HG03039 (cell line): ENCODE data around the gene GRM7.
"Not testable (repeated sequence)": the region's sequence is repeated elsewhere in the genome, so short reads cannot be mapped to it uniquely, and the experiment has no call there.

Experiments used
- ATAC-seq: cut with Tn5 transposase; IDR thresholded peaks from one replicate; pipeline ENCODE4 v1.9.1; 2021; ENCODE audit warnings: mild to moderate bottlenecking, moderate library complexity; ENCODE audit not compliant: unreplicated experiment

The GRM7 gene

DNA sequence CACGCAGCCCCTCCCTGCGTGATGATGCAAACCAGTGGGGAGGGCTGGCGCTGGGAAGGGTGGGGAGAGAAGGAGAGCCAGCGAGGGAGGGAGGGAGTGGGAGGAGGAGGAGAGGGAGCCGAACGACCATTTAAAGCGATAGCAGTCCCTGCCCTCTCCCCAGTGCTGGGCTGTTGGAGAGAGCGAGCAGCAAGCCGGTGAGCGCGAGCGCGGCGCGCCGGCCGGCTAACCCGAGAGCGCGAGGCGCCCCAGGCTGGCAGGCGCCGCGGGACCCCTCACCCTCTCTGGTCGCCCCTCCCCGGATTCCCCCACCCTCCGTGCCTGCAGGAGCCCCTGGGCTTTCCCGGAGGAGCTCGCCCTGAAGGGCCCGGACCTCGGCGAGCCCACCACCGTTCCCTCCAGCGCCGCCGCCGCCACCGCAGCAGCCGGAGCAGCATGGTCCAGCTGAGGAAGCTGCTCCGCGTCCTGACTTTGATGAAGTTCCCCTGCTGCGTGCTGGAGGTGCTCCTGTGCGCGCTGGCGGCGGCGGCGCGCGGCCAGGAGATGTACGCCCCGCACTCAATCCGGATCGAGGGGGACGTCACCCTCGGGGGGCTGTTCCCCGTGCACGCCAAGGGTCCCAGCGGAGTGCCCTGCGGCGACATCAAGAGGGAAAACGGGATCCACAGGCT lies at the start of gene GRM7:
Gene GRM7 (plus strand): TSS at position 162 of the 671 bp plus-strand sequence.
- ATAC-seq, result no peak

DNA sequence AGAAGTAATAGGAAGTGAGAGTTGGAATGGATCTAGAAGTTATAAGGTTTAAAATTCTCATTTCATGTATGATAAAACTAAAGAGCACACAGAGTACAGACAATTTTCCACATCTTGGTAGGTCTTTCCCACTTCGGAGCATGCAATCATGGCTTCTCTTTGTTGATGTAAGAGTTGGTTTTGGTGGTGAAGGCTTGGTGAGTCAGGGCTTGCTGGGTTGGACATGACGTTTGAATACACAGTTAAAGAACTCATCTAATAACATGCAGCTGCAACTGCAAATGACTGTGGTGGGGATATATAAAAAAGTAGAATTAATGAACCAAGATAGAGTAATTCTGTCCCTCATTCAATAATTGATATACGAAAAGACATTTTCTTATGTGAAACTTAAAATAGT lies 39.5 kb upstream of the GRM7 start:
- ATAC-seq, result no peak

DNA sequence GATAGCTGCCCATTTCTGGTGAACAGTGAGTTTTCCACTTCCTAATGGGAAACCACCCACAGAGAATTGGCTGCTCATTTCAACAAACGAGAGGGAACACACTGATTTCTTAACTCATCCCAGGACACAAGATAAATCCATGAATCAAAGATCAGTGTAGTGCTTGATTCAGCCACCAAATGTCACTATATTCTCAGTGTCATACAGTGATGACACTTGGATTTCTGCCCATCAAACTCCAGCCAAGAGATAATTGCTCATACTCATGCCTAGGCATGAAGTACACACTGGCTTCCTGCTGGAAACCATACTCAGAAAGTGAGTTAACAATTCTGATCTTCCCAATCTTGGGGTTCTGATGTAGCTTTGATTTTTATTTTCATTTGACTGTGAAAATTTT lies 35.4 kb upstream of the GRM7 start:
- no peak for ATAC-seq

DNA sequence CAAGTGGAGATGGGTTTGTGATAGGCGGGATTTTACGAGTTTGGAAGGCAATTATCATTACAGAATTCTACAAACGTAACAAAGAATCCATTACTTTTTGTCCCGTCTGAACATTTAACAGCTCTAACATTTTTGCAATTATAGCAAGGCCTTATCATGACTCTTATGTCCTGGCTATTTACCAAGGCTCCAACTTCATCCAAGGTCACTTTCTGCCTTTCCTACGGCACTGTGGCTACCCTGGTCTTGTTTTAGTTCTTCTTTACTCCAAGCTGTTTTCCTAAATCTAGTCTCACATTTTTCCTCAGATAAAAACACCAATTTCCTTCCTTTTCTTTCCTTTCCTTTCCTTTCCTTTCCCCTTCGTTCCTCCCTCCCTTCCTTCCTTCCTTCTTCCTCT lies 33.5 kb upstream of the GRM7 start:
- ATAC-seq, result no peak

DNA sequence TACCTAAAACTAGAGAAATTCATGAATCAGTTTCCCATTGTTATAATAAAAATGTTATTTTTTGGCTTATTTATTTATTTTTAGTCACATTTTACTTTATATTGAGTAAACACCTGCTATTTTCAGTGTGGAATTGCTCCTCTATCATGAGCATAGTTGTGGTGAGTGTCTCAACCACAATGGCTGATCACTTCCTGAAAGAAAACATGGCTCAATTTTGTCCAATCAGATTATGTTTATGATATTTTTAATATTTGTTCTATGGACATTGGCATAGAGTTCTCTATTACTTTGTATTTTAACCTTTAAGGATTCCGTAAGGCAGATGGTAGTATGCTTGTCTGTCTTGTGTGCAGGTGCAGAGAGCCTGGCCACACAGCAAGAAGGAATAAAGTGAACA lies 16.2 kb upstream of the GRM7 start:
- ATAC-seq, result no peak

DNA sequence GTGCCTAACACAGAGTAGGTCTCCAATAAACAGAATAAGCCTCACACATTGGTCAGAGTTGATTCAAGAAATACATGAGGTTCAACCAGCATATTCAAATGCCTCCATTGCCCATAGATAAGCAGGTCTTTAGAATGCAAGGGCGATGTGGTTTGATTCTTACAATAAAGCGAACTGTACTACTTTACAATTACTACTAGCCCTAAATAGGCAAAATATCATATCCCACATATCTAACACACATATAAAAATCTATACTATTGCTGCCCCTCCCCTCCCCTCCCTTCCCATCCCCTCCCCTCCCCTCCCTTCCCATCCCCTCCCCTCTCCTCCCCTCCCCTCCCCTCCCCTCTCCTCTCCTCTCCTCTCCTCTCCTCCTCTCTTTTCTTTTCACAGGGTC lies 6.7 kb upstream of the GRM7 start:
- ATAC-seq, result no peak

DNA sequence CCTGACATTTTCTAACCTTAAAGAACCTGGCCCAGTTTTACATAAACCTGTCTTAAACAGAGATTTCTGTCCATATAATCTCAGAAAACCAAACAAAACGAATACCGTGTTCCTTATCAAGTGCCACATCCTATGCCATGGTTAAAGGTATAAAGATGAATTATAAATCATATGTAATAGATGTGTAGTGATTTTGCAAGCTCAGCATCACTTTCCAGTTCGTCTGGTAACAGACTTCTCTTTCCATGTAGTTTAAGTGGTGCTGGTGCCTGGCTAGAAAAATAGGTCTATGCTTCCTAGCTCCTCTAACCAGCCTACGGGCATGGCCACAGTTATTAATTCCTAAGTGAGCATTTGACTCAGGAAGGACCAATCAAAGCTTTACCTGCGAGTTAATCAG lies 3.4 kb upstream of the GRM7 start:
- ATAC-seq, result no peak

DNA sequence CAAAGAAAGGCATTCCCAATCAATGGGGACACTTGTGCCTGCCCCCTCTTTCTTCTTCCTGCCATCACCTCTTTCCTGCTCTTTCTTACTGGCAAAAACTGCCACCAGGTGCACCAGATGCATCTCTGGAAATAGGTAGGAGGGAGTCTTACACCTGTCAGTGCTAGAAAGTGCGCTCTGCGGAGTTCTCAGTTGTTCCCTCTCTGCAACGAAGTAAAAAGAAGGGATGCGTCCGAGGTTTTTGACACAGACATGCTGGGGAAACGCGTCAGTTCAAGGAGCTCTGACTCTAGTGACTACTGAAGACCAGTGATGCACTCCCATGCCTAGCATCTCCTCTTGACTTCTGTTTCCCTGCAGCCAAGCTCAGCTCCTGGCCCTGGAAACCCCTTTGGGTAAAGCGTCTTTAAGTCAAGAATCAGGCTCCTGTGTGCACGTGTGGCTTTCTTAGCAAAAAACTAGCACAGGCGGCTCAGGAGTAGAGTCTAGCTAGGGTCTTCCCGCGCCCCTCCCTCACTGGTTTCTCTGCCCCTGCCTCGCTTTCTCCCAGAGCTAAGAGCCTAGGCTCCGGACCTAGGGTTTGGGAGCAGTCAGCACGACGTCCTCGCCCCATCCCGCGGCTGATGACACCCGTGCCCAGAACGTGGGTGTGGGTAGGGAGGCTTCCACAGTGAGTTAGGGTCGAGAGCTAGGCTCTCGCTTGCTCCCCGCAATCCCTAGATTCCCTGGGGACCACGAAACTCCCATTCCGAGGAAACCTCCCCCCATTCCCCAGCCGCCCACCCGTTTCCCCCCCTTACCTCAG lies 564 bp upstream of the GRM7 start:
- ATAC-seq, result no peak

DNA sequence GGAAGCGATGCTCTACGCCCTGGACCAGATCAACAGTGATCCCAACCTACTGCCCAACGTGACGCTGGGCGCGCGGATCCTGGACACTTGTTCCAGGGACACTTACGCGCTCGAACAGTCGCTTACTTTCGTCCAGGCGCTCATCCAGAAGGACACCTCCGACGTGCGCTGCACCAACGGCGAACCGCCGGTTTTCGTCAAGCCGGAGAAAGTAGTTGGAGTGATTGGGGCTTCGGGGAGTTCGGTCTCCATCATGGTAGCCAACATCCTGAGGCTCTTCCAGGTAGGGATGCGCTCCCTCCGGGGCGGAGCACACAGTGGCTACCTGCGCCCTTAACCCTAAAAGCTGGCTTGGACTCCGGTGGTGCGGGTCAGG lies 698 bp downstream of the GRM7 start:
- ATAC-seq, result no peak

DNA sequence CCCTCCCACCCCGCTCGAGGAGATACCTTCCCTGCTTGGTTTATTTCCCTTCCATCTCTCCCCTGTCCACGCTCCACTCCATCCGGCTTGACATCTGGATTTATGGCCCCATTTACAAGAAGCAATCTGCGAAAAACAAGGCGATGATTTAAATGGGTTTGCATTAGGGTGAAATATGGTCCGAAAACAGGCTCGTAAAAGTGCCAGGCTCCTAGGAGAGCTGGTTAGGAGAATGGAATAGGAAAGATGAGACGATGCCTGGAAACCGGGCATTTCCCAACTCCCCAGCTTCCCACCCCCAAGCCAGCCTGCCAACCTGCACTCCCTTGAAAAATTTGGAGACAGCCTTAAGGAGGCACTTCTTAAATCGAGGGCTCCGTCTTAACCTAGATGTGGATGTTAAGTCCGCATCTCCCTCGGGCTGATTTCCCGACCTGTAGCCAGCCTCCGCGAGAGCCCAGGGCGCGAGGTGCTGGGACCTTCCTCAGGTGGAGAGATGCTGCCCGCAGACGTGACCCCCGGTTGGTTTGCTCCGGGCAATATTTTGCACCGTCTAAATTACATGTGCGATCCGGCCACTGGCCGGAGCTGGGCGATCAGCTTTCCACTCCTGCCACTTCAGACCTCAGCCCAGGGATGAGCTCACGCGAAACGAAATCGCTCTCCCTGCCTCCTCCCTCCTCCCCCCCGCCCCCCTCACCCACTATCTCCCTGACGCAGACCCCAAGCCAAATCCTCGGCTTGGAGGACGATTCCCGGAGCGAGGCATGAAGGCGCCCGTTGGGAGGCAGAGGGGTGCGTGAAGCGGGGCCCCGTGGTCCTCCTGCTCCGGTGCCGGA lies 1.3 kb downstream of the GRM7 start:
- ATAC-seq, result no peak

DNA sequence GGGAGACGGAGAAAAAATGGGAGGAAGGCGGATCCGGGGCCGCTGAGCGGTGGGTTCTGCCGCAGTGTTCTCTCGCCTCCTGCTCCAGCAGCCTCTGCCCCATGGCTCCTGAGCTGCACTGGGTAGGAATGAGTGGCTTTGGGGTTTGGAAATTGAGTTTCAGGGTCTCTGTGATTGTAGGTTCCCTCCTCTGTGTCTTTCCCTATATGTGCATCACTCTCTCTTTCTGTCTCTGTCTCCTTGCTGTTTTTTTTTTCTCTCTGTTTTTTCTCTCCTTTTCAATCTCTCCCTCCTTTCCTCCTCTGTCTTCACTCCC lies 1.9 kb downstream of the GRM7 start:
- ATAC-seq, result no peak

DNA sequence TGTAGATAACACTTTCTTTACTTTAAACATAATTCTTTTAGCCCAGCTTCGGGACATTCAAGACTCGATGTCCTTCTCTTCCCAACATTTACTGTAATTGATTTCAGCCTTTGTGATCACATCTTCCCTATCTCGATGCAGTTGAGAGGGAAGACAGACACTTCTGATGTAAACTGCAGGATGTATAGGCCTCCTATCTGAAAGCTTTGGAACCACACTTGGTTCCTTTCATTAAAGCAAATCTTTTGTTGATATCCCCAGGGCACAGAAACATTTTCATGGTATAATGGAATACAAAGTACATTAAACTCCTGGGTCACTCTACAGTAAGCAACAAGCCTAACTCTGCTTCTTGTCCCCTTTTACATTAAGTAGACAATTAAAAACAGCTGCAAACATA lies 6.4 kb downstream of the GRM7 start:
- ATAC-seq, result no peak

DNA sequence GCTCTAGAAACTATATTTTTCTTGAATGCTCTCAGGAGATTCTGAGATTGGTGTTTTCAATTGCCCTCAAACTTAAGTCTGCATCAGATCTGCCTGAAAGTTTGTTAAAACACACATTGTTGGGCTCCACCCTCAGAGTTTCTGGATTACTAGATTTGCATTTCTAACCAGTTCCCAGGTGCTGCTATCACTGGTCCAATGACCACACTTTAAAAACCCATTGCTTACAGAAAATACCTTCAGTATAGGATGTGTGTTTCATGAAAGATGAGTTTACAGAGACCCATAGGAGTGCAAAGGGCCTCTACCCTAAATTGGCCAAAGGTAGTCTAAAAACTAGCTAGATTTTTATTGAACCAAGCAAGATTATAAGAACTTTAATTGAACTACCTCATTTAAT lies 17.8 kb downstream of the GRM7 start:
- no peak for ATAC-seq

DNA sequence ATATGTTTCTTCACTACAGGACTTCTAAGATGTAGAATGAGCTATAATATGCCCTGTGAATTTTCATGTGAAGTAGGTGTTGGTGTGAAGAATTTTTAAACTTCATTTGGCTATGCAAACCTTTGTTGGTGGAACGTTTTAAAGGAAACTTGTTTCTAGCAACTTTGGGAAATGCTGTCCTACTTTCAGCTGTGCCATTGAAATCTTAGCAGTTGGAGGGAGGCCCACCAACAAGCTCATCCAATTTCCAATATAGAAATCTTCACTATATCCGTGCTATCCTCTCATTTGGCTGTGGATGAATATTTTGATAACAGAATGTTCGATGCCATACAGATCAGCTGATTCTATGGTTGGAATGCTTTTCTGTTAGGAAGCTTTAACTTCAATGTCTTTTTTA lies 51.3 kb downstream of the GRM7 start:
- no peak for ATAC-seq

DNA sequence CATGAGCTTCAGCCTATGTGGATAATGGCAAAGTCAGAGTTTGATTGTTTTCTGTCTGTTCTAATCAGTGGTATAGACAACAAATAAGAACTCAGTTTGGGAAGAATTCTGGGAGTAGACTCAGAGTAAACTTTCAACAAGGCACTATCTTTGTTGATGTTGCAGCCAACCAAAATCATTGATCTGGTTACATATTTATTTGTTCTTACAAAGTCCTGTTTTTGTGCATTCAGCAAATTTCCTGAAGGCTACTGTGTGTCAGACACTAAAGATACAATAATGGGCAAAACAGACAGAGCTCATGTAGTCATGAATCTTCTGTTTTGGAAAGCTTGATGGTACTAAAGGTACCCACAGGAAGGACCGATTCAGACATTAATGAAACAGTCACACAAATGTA lies 55.0 kb downstream of the GRM7 start:
- no peak for ATAC-seq

DNA sequence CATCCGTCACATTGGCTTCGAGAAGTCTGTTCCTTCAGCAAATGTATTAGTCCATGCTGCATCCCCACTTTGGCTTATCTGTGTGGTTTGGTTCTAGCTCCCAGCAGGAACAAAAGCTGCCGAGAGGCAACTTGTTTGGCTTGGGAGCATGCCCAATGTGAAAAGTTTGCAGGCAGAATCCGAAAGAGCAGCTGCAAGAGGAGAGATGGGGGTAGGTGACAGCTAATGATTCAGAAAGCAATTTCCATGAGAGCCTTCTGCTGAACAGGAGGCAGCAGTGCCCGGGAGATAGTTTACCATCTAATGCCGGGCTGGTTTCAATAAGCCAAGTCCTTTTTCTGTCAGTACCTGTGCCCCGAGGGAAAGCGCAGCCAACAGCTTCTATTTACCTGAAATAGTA lies 60.2 kb downstream of the GRM7 start:
- ATAC-seq, result no peak

DNA sequence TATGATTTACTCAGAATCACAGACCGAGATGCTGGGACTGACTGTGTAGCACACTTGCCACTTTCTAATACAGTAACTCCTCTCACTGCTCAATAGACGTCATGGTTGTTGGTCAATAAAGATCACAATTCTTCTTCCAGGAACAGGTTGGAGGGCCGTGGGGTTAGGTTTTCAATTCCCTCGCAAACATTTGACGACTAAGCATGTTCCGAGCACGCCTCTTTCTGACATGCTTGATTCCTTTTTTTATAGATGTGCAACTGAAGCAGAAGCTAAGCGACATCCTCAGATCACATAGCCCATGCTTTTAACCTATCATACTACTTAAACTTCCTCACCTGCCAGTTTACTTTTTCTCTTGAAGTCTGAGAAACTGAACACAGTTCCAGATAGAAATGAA lies 61.0 kb downstream of the GRM7 start:
- ATAC-seq, result no peak

DNA sequence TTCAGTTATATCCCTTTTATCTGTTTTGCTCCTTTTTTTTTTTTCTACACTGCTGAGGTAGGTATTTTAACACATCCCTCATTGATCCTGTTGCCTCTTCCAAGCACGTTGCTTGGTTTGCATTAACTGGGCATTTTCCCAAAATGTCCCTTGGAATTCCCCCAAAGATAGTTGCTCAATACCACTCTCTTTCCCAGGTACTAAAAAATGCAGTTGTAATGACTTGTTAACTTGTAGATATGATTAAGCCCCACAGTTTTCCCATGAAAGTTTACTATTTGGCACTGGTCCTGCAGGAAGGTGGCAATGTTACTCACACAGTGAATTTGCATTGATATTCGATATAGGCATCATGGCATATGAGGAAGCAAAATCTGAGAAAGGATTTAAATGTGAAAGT lies 67.1 kb downstream of the GRM7 start:
- ATAC-seq, result no peak

DNA sequence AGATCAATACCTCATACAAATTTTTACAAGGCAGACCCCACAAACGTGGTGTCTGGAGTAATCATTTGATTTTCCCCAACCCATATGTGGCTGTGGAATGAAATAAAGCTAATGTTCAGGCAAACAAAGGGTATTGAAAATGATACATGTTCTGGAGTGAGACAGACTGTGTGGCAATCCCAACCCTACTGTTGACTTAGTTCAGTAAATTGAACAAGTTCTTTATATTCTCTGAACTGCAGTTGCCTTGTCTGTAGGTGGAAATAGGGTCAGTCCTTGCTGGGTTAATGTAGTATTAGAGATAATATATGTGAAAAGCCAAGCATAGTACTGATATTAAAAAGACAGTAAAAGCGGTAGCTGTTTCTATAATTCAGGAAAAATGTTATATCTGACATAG lies 69.0 kb downstream of the GRM7 start:
- no peak for ATAC-seq

DNA sequence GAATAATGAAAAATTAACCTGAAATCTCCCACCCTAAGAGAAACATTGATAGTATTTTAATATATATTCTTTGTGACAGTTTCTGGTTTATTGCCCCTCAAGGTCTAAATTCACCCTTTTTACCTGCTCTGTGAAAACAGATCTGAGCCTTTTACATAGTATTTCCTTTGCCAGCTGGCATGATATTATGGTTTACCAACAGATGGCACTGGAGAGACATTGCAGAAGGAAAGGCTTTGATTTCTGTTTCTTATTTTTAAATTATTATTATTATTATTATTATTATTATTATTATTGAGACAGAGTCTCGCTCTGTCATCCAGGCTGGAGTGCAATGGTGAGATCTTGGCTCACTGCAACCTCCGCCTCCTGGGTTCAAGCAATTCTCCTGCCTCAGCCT lies 74.5 kb downstream of the GRM7 start:
- ATAC-seq, result not testable (repeated sequence)

DNA sequence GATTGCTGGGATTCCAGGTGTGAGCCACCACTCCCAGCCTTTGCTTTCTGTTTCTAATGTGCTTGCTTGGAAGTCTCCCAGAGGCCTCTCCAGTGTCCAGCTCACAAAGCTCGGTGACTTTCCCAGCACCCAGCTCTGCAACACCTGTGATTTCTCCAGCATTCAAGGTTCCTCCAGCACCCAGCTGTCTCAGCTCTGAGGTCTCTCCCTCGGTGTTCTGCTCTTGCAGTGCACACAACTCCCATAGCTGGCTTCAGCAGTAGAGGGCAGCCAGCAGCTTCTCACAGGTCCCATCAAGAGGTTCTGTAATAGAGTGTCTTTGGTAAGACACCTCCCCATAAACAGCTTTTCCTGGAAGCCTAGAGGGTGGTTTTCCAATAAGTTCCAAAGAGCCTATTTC lies 75.1 kb downstream of the GRM7 start:
- no peak for ATAC-seq

DNA sequence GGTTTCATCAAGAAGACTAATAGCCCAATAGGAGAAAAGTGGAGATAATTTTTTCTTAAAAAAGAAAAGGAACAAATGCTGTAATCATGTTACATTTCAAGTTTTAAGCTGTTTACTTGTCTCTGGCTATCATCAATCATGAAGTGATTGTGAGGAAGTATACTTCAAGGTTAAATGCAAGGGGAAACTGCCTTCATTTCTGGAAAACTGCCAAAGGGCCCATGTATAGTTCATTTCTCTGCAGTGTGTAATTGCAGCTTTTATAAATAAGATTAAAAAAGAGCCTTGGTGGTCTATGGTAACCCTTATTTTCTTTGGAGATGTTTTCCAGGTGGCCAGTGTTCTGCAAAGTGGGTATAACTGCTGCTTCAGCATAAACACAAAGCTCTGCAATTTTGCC lies 101.9 kb downstream of the GRM7 start:
- ATAC-seq, result no peak
